Brain microvascular endothelial cell (primary cell): ENCODE data around the gene FAM171A1.

ENCODE experiments used
- DNase-seq: peaks from one replicate; pipeline ENCODE4 v3.0.0-alpha.2; 2020
- H3K27ac ChIP-seq: fragments of 250-450 bp; sonication (Bioruptor Pico); 2 replicates; pipeline ENCODE4 v1.5.1; 2020; ENCODE audit warnings: mild to moderate bottlenecking, moderate library complexity
- H3K27me3 ChIP-seq: fragments of 250-450 bp; sonication (Bioruptor Pico); replicated peaks from 2 replicates; pipeline ENCODE4 v1.5.1; 2020; ENCODE audit warnings: mild to moderate bottlenecking
- H3K36me3 ChIP-seq: fragments of 250-450 bp; sonication (Bioruptor Pico); replicated peaks from 2 replicates; pipeline ENCODE4 v1.5.1; 2020; ENCODE audit warnings: mild to moderate bottlenecking
- H3K4me3 ChIP-seq: 2 replicates; pipeline ENCODE4 v1.5.1; 2011; ENCODE audit warnings: low read depth, mild to moderate bottlenecking, control low read depth, low read length, moderate library complexity
- CTCF ChIP-seq: IDR thresholded peaks from 2 replicates; pipeline ENCODE4 v1.5.1; 2011; ENCODE audit warnings: low read depth, mild to moderate bottlenecking, moderate library complexity, low read length, control low read depth, inconsistent platforms; ENCODE audit errors: missing control alignments
- in situ Hi-C: cut with HindIII; loops from 2 replicates; pipeline ENCODE4 v1.10.0; 2017; ENCODE audit warnings: low sequenced_read_pairs, low pct_ligation_motif_present

The FAM171A1 gene

GRCh38 chr10:15251791-15252380, 119.2 kb downstream of the FAM171A1 start:
- in situ Hi-C loops = no loop called here
- H3K4me3 ChIP-seq = no peak overlapping the region
- DNase-seq = no peak

GRCh38 chr10:15245530-15245929, 125.6 kb downstream of the FAM171A1 start:
- peak; percentile 68 for TF ChIP-seq CTCF
- in situ Hi-C loops = no loop called here
- Histone ChIP-seq H3K36me3 (no peaks in the 10 kb centered on the region), H3K27me3 (no peaks in the 10 kb centered on the region), H3K4me3 (no peak overlapping the region), H3K27ac (no peak overlapping the region)
- no peak for DNase-seq

More at GRCh38 chr10:15251791-15252380, 119.2 kb downstream of the FAM171A1 start:
- Histone ChIP-seq H3K27ac (no peak overlapping the region), H3K27me3 (no peaks in the 10 kb centered on the region), H3K36me3 (no peaks in the 10 kb centered on the region)
- no peak for TF ChIP-seq CTCF

GRCh38 chr10:15244635-15245197, 126.4 kb downstream of the FAM171A1 start:
- H3K4me3 ChIP-seq = no peak overlapping the region
- no peaks in the 10 kb centered on the region for H3K36me3 ChIP-seq
- no peaks in the 10 kb centered on the region for H3K27me3 ChIP-seq
- no peak overlapping the region for H3K27ac ChIP-seq
- DNase-seq = no peak
- TF ChIP-seq CTCF = no peak
- in situ Hi-C loops = no loop called here

GRCh38 chr10:15242261-15242840, 128.7 kb downstream of the FAM171A1 start:
- Histone ChIP-seq H3K27ac (no peak overlapping the region), H3K4me3 (no peak overlapping the region), H3K27me3 (no peaks in the 10 kb centered on the region), H3K36me3 (no peaks in the 10 kb centered on the region)
- no peak for DNase-seq
- TF ChIP-seq CTCF = no peak
- in situ Hi-C loops = no loop called here

- Histone ChIP-seq H3K27ac (no peak overlapping the region), H3K27me3 (no peaks in the 10 kb centered on the region), H3K4me3 (no peak overlapping the region), H3K36me3 (no peaks in the 10 kb centered on the region)
- TF ChIP-seq CTCF = no peak
- in situ Hi-C loops = no loop called here
- DNase-seq = no peak
Observed at GRCh38 chr10:15241306-15241705, 129.8 kb downstream of the FAM171A1 start.
